EL (cell line): ENCODE measurements around the gene RBMS1.

ENCODE experiments used
- DNase-seq: peaks from one replicate; pipeline ENCODE4 v3.0.0-alpha.2; 2016

Gene RBMS1

GRCh38 chr2:160268151-160268781, 225.3 kb downstream of the RBMS1 start:
- no peak for DNase-seq

DNA sequence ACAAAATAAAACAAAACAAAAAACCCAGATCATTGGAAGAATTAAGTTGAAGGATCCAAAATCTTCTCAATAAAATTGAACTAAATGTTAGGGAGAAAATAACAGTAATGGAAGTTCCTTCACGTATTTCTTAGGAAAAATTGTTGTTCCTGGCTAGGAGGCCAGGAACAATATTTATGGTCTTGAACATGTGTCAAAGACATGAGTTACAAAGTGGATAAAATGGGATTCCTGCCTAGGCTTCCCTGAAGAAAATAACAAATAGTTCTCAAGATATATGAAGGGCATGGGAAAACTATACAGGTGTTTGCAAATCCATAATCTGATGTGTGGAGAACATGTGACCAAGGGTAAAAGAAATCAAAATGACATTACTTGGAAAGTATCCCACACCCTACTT, 225.9 kb downstream of the RBMS1 start:
- no peak for DNase-seq

GRCh38 chr2:160267022-160267421, 226.6 kb downstream of the RBMS1 start:
- no peak for DNase-seq

- no peak for DNase-seq
Measured at GRCh38 chr2:160266037-160266551, 227.5 kb downstream of the RBMS1 start.

- DNase-seq: no peak
Measured at GRCh38 chr2:160264308-160264707, 229.3 kb downstream of the RBMS1 start.

GRCh38 chr2:160261732-160262131, 231.9 kb downstream of the RBMS1 start:
- DNase-seq: no peak

DNA sequence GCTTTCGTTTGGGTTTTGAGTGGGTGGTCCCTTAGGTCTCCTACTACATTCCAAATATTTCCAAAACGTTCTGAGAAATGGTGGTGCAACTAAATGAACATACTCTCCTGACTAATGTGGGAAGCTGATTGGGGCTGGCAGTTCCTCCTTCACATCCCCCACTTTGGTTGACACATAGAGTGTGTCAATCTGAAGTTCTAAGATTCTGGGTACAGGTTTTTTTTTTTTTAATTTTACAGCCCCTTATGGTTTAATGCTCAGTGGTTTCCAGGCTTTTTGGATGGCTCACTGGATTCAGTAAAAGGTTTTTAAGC, 235.2 kb downstream of the RBMS1 start:
- no peak for DNase-seq

DNA sequence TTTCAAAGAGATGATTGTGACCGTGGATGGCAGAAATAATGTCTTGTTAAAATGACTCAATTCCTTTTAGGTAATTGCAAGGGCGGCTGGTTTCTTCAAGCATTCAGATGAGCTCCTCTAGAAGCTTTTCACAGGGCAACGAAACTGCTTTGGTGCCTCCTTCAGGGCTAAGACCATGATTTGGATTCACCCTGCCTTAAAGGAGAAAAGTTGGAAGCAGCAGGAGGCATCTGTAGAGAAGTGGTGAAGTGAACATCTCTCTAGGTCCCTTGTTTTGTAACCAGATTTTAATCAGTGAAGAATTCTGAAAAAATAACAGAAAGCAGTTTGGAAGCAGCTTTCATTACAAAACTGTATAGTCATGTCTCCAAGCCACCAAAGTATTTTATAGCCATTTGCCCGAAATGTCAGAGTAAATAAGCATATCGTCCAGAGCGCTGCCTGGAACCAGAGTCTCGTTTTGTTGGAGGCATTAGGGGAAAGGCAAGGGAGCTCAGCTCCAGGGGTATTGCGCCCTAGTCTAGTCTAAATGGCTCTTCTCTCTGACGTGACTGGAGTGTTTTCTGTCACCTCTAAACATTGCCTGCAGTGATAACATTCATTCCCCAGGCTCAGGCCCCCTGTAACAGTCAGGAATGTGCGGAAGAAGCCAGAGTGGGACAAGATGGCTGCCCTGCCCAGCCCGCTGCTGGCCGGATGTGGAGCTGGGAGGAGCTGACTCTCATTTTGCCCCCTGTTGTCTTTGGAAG, 235.7 kb downstream of the RBMS1 start:
- DNase-seq: no peak

DNA sequence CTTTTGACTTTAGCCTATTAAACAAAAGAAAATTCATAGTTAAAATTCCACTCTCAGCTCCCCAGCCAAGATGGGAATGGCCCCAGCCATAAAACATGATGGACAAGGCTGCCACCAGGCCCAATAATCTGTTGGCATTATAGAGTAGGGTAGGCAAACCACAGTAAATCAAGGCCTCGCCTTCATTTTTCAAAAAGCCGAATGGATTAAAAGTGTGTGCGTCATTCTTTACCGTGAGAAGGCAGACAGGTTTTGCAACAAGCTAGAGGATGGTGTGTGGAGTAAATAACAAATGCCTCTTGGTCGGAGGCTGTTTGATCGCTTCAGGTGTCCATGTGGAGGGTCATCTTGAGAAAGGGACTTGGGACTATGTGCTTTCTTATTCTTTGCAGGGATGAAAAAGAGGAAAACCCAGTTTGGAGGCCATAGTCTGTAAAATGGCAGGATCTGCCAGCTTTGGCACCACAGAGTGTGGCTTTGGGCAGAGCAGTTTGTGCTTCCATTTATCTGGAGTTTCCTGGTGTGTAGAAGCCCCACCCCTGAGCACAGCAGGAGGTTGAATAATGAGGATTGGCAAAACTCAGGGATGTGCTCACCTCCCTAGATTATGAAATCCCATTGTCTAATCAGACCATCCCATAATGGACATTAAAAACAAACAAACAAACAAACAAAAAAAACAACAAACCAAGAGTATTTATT, 236.4 kb downstream of the RBMS1 start:
- DNase-seq: peak; percentile 56

DNA sequence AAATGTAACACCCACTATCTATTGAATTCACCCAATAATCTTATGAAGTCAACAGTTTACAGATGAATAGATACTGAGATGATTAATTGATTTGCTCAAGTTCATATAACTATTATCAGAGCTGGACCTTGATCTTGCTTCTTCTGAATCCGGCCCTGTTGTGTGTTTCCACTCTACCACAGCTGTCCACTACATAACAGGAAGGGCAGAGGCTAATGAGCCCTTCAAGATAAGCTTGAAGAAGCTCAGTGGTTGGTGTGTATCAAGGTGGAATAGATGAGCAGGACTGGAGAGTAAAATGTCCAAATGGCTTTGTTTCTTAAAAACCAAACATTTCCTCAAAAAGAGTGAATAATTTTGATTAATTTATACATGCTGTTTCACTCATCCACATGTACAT, 237.1 kb downstream of the RBMS1 start:
- no peak for DNase-seq

GRCh38 chr2:160255408-160255807, 238.2 kb downstream of the RBMS1 start:
- DNase-seq: no peak

- no peak for DNase-seq
Measured at GRCh38 chr2:160254189-160254762, 239.3 kb downstream of the RBMS1 start.

- peak; percentile 43 for DNase-seq
Measured at GRCh38 chr2:160253440-160254188, 240.0 kb downstream of the RBMS1 start.

DNA sequence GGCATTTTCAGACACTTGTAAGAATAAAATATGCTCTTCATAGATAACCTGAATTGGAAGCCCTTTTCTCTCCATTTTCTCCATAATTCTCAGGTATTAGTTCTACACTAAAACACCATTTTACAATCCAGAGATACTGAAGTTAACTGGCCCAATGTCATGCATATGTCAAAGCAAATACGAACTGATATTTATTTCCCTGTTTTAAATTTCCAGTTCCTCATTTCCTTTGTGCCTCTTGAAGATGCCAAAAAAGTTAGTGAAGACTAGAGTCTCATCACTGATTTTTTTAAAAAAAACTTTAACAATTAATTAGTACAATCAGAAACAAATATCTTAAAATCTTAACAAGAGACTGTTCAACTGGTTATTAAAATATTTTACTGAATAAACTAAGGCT, 240.7 kb downstream of the RBMS1 start:
- no peak for DNase-seq

DNA sequence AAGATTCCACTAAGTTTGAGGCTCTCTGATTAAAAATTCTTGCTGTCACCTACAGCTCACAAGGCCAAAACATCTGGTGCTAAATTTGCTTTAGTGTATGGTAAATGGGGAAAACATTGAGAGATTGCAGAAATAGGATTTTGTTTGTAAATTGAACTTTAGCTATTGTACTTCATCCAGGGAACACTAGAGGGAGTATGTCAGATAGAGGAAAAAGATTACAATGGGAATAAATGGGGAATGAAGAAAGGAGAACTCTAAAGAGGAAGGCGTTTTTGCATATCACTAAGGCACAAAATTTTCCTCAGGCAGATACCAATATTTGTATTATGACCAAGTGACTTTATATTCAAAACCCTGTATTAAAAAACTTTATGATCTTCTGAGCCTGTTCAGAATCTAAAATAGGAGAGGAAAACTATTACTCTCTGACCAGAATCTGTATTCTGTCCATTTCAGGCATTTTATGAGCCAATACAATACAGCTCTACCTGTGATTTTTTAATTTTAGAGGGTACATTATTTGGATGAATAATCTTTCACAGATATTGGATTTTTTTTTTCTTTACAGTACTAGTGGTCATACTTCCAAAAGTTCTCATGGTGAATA, 241.2 kb downstream of the RBMS1 start:
- DNase-seq: peak; percentile 41

GRCh38 chr2:160251569-160251968, 242.0 kb downstream of the RBMS1 start:
- no peak for DNase-seq

DNA sequence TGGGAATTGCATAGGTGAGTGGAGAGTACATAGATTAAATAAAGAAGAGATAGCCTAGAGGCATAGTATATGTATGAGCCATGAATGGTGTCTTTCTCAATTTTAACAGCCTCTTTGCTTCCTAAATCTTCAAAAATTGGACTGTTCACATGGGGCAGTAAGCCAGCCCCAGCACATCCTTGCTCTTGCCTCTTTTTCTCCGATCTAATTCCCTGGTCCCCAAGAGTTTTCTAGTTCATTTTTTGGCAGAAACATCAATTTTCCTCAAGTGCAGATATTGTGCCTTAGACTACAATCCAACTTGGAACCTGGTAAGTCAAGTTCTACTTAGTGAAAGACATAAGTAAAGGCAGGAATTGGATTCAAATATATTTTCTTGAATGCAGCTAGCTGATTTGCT, 243.7 kb downstream of the RBMS1 start:
- no peak for DNase-seq

GRCh38 chr2:160247296-160248035, 246.1 kb downstream of the RBMS1 start:
- DNase-seq: no peak

DNA sequence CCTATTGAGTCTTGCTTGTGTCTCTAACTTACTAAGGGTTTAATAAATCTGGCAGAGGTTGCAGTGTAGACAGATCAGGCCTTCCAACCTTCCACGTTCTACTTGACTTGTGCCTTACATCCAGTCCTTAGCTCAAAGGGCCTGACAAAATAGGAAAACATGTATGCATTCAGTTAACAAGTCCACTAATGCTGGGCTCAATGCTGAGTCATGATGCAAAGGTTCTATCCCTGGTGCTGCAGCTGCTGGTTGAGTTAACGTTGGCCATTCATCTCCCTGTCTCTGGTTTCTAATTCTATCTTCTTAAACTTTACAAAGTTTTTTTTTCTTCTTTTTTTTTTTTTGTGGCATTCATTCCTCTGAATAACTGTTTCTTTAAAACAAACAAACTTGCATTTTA, 247.3 kb downstream of the RBMS1 start:
- DNase-seq: no peak

- no peak for DNase-seq
Measured at GRCh38 chr2:160245614-160246155, 247.9 kb downstream of the RBMS1 start.

DNA sequence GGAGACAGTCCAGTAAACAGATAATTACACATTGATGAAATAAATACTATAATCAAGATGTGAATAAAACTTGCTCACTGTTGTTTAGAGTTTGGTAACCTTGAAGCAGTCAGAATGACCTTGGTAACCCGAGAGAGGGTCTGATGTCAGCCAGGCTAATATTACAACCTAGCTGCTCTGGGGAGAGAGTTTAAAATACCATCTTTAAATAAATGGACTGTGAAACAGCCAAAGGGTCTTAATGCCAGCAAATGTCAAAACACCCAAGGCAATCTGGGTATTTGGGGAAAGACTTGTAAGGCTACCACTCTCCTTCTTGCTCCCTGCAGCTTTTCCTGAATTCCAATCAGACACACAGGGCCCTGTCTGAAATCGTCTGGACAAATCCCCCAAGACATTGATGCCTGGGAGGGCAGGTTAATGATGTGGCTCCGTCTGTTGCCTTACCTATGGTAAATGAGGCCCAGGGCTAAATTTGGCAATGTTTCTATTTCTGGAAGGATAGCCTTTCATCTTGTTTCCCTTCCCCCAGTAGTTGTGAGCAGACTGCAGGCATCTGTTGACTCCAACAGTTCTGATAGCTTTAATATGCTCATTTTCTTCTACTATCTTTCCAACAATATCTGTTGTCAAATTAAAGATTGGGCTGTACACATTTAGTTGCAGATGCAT, 250.6 kb downstream of the RBMS1 start:
- no peak for DNase-seq
